Measurements from ENCODE around the gene CRYGD. TPM values are rescaled to one million over a fixed set of nuclear protein-coding genes. Genes with fewer than 3 reads are reported as not detected.

CRYGD gene
- total RNA-seq, 2 experiments from 2014 or later, result not detected

DNA sequence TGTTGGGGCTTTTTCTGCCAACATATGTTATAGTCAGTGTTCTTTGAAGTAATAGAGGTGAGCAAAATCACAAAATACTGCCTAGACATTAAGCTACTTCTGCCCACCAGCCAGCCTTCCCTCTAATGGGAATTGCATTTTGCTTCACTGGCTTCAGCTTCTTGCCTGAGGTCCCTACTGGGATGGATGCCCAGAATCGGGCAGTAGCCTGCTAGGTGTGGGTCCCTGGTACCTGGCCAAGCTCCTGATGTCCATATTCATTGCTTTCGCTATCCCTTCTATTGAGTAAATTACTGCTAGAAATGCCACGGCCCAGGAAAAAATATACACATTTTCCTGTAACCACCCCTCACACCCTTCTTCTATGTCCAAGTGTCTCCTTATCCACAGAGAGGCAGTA is 27.0 kb downstream of the CRYGD start:
- intact Hi-C loops (cut with micrococcal nuclease), result no loop called here
- Mint-ChIP-seq H3K9me3 (no peaks in the 10 kb centered on the region), H3K4me3 (no peak overlapping the region), H3K27ac (no peak overlapping the region), H3K36me3 (ENCODE audit: low read depth) (no peaks in the 10 kb centered on the region), H3K27me3 (ENCODE audit: low read depth) (peaks cover 2% of the 10 kb centered on the region), H3K4me1 (ENCODE audit: low read depth) (peaks cover 8% of the 10 kb centered on the region)
- DNase-seq, result no peak
- CTCF ChIA-PET, result no interaction called here

- CTCF ChIA-PET, result no interaction called here
- Mint-ChIP-seq H3K36me3 (ENCODE audit: low read depth) (no peaks in the 10 kb centered on the region), H3K9me3 (no peaks in the 10 kb centered on the region)
Measured at GRCh38 chr2:208096080-208096479, 28.2 kb downstream of the CRYGD start.

DNA sequence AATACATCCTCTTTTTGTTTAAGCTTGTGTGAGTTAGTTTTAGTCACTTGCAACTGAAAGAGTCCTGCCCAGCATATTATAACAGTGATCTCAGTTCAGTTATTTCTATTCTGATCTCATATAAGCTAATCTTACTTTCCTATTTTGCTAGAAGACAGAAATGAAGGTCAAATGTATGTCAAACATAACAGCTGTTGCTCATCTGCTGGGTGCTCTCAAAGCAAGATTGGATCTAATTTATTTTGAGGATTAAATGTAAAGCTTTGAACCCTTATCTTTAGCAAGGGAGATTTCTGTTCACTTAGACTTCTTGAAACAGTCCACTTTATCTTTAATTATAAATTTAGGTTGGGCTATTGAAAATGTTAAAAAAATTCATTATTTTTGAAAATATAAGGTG is 31.2 kb downstream of the CRYGD start:
- Mint-ChIP-seq H3K27me3 (ENCODE audit: low read depth) (peaks cover under 1% of the 10 kb centered on the region), H3K4me1 (ENCODE audit: low read depth) (no peaks in the 10 kb centered on the region), H3K4me3 (no peak overlapping the region), H3K27ac (no peak overlapping the region), H3K9me3 (peaks cover 8% of the 10 kb centered on the region), H3K36me3 (ENCODE audit: low read depth) (no peaks in the 10 kb centered on the region)
- CTCF ChIA-PET, result interaction anchor here (0.7 kb wide), 2 partner anchors 15 to 83 kb away, joined by 3 to 4 read pairs; no protein-coding TSS in a partner anchor
- DNase-seq, result no peak
- intact Hi-C loops (cut with micrococcal nuclease), result no loop called here

More at GRCh38 chr2:208096080-208096479, 28.2 kb downstream of the CRYGD start:
- Mint-ChIP-seq H3K27me3 (ENCODE audit: low read depth) (peaks cover 2% of the 10 kb centered on the region), H3K4me3 (no peak overlapping the region), H3K27ac (no peak overlapping the region), H3K4me1 (ENCODE audit: low read depth) (peaks cover 3% of the 10 kb centered on the region)
- DNase-seq, result no peak
- intact Hi-C loops (cut with micrococcal nuclease), result no loop called here

GRCh38 chr2:208092093-208092832 is 32.1 kb downstream of the CRYGD start:
- no peak for DNase-seq
- H3K4me1 Mint-ChIP-seq (ENCODE audit: low read depth), result no peaks in the 10 kb centered on the region
- H3K36me3 Mint-ChIP-seq (ENCODE audit: low read depth), result no peaks in the 10 kb centered on the region

GRCh38 chr2:208090420-208090819 is 33.9 kb downstream of the CRYGD start:
- no peaks in the 10 kb centered on the region for H3K36me3 Mint-ChIP-seq (ENCODE audit: low read depth)
- H3K27me3 Mint-ChIP-seq (ENCODE audit: low read depth), result no peaks in the 10 kb centered on the region
- no peak overlapping the region for H3K4me3 Mint-ChIP-seq
- peaks cover 8% of the 10 kb centered on the region for H3K9me3 Mint-ChIP-seq
- intact Hi-C loops (cut with micrococcal nuclease), result no loop called here
- DNase-seq, result no peak
- CTCF ChIA-PET, result interaction anchor here (1.7 kb wide), 1 partner anchor 50 kb away, joined by 4 read pairs; no protein-coding TSS in a partner anchor
- no peaks in the 10 kb centered on the region for H3K4me1 Mint-ChIP-seq (ENCODE audit: low read depth)
- no peak overlapping the region for H3K27ac Mint-ChIP-seq

More at GRCh38 chr2:208092093-208092832, 32.1 kb downstream of the CRYGD start:
- Mint-ChIP-seq H3K27me3 (ENCODE audit: low read depth) (no peaks in the 10 kb centered on the region), H3K27ac (no peak overlapping the region), H3K4me3 (no peak overlapping the region), H3K9me3 (peaks cover 8% of the 10 kb centered on the region)
- intact Hi-C loops (cut with micrococcal nuclease), result no loop called here
- CTCF ChIA-PET, result interaction anchor here (0.6 to 0.7 kb wide), 3 partner anchors 14 to 83 kb away, joined by 3 to 4 read pairs (median 3); no protein-coding TSS in a partner anchor

GRCh38 chr2:208086029-208086428 is 38.3 kb downstream of the CRYGD start:
- CTCF ChIA-PET, result interaction anchor here (0.6 to 1.3 kb wide), 2 partner anchors 90 to 166 kb away, joined by 3 read pairs; no protein-coding TSS in a partner anchor
- Mint-ChIP-seq H3K27ac (no peak overlapping the region), H3K27me3 (ENCODE audit: low read depth) (peaks cover 3% of the 10 kb centered on the region)

GRCh38 chr2:208083807-208084206 is 40.5 kb downstream of the CRYGD start:
- H3K36me3 Mint-ChIP-seq (ENCODE audit: low read depth), result no peaks in the 10 kb centered on the region
- no peak for DNase-seq
- H3K4me1 Mint-ChIP-seq (ENCODE audit: low read depth), result no peaks in the 10 kb centered on the region
- H3K4me3 Mint-ChIP-seq, result no peak overlapping the region
- intact Hi-C loops (cut with micrococcal nuclease), result no loop called here
- no peak overlapping the region for H3K27ac Mint-ChIP-seq
- CTCF ChIA-PET, result interaction anchor here (0.7 kb wide), 1 partner anchor 495 kb away, joined by 3 read pairs; no protein-coding TSS in a partner anchor
- peaks cover 13% of the 10 kb centered on the region for H3K27me3 Mint-ChIP-seq (ENCODE audit: low read depth)
- H3K9me3 Mint-ChIP-seq, result no peaks in the 10 kb centered on the region

More at GRCh38 chr2:208086029-208086428, 38.3 kb downstream of the CRYGD start:
- Mint-ChIP-seq H3K4me3 (no peak overlapping the region), H3K36me3 (ENCODE audit: low read depth) (no peaks in the 10 kb centered on the region), H3K9me3 (peaks cover 8% of the 10 kb centered on the region), H3K4me1 (ENCODE audit: low read depth) (no peaks in the 10 kb centered on the region)
- no peak for DNase-seq
- intact Hi-C loops (cut with micrococcal nuclease), result no loop called here

DNA sequence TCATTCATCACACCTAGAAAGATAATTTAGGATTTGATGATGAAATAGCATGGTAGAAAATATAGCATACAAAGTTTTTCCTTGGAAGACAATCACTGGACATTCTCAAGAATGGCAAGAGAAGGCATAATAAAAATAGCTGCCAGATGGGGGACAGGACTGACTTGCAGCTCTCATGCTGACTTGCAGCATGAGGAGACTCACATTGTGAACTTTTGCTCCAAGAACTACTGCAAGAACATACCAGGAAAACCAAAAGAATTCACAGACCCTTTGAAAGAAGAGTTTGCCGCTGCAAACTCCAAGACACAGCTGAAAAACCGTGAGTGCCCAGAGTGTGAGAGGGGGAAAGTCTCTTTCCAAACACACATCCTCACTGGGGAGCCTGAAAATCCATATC is 47.0 kb downstream of the CRYGD start:
- Mint-ChIP-seq H3K9me3 (no peaks in the 10 kb centered on the region), H3K27me3 (ENCODE audit: low read depth) (peaks cover 18% of the 10 kb centered on the region), H3K27ac (no peak overlapping the region), H3K4me1 (ENCODE audit: low read depth) (no peaks in the 10 kb centered on the region), H3K36me3 (ENCODE audit: low read depth) (no peaks in the 10 kb centered on the region), H3K4me3 (no peak overlapping the region)
- CTCF ChIA-PET, result interaction anchor here (0.6 to 1.2 kb wide), 2 partner anchors 17 to 43 kb away, joined by 3 read pairs; no protein-coding TSS in a partner anchor
- no peak for DNase-seq
- intact Hi-C loops (cut with micrococcal nuclease), result no loop called here

GRCh38 chr2:208074610-208075356 is 49.5 kb downstream of the CRYGD start:
- no peaks in the 10 kb centered on the region for H3K4me1 Mint-ChIP-seq (ENCODE audit: low read depth)
- CTCF ChIA-PET, result interaction anchor here (1.2 to 2.2 kb wide), 2 partner anchors 30 to 34 kb away, joined by 3 to 7 read pairs; no protein-coding TSS in a partner anchor
- no peak for DNase-seq
- no peak overlapping the region for H3K4me3 Mint-ChIP-seq
- intact Hi-C loops (cut with micrococcal nuclease), result no loop called here
- no peak overlapping the region for H3K27ac Mint-ChIP-seq
- no peaks in the 10 kb centered on the region for H3K9me3 Mint-ChIP-seq
- H3K36me3 Mint-ChIP-seq (ENCODE audit: low read depth), result no peaks in the 10 kb centered on the region
- peaks cover 14% of the 10 kb centered on the region for H3K27me3 Mint-ChIP-seq (ENCODE audit: low read depth)

GRCh38 chr2:208072250-208072892 is 52.0 kb downstream of the CRYGD start:
- Mint-ChIP-seq H3K4me1 (ENCODE audit: low read depth) (no peaks in the 10 kb centered on the region), H3K27me3 (ENCODE audit: low read depth) (peaks cover under 1% of the 10 kb centered on the region), H3K9me3 (no peaks in the 10 kb centered on the region), H3K27ac (no peak overlapping the region), H3K36me3 (ENCODE audit: low read depth) (no peaks in the 10 kb centered on the region), H3K4me3 (no peak overlapping the region)
- peak; percentile 76 for DNase-seq
- CTCF ChIA-PET, result interaction anchor here (0.6 to 2.8 kb wide), 7 partner anchors 13 to 443 kb away, joined by 3 to 12 read pairs (median 5); no protein-coding TSS in a partner anchor
- intact Hi-C loops (cut with micrococcal nuclease), result loop anchor here (1.0 kb wide), 3 partner anchors 99 to 445 kb away; no protein-coding TSS in a partner anchor

Data from activated naive CD4-positive, alpha-beta T cell treated with anti-CD3 and anti-CD28 coated beads for 36 hours (primary cell).